Astrocyte of the hippocampus (primary cell): Measurements from ENCODE around the gene TRPM2.

Experiments used
- DNase-seq: peaks from one replicate; pipeline ENCODE4 v3.0.0; 2011; ENCODE audit warnings: low read depth, low spot score

Gene TRPM2

DNA sequence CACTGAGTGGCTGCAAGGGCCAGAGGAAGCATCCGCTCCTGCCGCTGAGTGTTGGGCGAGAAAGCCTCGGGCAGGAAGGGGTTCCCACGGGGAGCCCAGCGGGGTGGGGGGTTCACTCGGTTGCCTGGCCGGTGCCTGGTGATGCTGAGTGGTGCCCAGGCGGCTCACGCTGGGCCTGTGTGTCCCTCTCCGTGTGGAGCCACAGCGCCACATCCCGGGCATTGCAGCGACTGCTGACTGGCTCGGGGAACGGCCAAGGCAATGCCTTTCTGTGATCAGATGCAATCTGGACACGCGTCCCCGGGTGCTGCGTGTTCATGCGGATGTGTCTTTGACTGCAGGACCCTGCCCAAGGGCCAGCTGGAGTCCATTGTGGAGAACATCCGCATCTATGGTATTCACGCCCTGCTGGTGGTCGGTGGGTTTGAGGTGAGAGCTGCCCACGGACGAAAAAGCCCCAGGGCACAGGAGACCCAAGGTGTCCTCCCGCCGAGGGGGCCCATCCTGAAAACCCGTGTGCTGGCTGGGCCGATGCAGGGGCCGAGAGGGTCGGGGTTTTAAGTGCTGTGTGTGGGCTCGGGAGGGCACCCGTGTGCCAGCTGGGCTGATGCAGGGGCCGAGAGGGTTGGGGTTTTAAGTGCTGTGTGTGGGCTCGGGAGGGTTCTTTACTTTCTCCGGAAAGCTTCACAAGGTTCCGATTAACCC, 30.6 kb upstream of the TRPM2 start:
- DNase-seq: no peak

GRCh38 chr21:44323591-44323990, 29.8 kb upstream of the TRPM2 start:
- no peak for DNase-seq

- DNase-seq: no peak
Measured at GRCh38 chr21:44324106-44324853, 29.1 kb upstream of the TRPM2 start.

DNA sequence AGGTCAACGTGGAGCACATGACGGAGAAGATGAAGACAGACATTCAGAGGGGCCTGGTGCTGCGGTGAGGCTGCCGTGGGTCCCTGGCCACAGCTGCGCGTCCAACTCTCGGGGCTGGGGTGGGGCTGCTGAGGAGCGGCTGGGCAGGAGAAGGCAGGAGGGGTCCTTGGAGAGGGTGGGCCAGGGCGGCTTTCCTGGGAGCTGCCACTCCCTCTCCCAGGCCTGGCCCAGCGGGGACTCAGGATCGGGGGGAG, 28.6 kb upstream of the TRPM2 start:
- no peak for DNase-seq

GRCh38 chr21:44325386-44326271, 27.8 kb upstream of the TRPM2 start:
- no peak for DNase-seq

DNA sequence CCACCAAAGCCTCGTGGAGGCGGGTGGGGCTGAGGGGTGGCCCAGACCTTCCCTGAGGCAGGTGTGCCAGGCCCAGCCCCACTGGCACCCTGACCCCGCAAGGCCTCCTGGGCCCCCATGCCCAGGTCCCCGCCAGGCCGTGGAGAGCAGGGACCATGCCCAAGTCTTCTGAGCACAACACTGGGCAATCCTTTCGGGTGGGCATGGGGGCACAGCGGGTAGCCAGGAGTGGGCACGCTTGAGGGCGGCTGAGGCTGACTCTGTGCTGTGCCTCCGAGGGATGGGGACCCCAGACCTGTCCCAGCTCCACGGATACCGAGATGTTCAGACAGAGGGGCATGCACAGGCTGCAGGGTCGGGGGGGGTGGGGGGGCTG, 27.2 kb upstream of the TRPM2 start:
- DNase-seq: no peak

- no peak for DNase-seq
Measured at GRCh38 chr21:44326716-44327602, 26.5 kb upstream of the TRPM2 start.

GRCh38 chr21:44327603-44327974, 25.8 kb upstream of the TRPM2 start:
- no peak for DNase-seq

DNA sequence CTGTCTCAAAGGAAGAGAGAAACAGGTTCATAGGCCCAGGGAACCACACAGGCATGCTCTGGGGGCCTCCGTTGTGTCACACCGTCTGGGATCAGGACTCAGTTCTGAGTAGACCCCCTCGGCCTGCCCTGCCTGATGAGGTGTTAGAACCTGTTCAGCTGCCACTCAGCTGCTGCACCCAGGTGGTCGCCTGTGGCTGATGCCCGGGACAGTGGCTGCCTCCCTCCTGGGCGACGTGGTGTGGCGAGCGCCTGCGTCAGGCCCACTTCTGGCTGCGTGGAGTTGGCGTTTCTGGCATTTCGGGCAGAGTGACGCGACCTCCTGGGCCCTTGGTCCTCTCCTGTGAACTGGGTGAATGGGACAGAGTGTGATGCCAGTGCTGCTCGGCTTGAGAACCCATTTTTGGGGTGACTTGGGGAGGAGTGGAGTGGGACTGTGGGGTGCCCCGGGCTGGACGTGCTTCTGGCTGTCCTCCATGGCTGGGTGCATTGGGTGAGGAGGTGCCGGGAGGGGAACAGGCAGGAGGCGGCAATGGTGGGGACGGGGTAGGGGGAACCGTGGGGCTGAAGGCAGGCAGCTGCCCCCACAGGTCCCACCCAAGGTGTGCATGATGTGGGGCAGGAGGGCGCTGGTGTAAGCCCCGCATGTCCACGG, 25.1 kb upstream of the TRPM2 start:
- no peak for DNase-seq

DNA sequence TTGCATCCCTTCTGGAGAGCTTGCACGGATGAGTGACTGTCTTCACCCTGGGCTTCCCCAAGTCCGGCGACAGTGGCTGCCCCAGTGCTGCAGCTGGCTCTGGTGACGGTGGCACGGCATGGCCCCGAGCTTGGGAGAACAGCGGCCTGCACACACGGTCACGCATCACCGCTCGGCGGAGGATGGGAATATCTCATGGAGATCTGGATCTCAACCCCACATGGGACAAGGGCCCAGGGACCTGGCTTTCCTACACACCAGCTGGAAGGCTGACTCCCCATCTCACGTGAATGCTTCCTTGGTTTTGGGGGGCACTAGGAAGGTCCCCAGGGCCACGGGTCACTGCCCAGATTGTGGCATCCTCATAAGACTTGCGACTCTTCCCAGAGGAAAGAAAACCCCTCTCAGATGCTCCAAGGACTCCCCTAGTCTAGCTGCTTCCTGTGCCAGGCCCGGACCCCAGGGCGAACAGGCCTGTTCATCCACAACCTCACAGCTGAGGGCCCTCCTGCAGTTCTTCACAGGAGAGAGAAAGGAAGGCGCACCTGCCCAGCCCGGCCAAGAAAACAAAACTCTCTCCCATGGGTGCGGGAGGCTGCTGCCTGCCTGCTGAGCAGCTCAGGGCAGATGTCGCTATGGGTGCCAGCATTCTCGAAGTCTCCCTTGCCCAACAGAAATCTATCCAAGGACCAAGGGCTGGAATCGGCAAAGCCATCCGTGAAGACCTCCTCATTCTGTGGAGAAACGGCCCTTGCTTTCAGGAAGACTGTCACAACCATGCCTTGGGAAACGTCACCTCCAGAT, 24.1 kb upstream of the TRPM2 start:
- DNase-seq: no peak

- no peak for DNase-seq
Measured at GRCh38 chr21:44329971-44330681, 23.3 kb upstream of the TRPM2 start.

GRCh38 chr21:44330698-44331097, 22.7 kb upstream of the TRPM2 start:
- DNase-seq: no peak

DNA sequence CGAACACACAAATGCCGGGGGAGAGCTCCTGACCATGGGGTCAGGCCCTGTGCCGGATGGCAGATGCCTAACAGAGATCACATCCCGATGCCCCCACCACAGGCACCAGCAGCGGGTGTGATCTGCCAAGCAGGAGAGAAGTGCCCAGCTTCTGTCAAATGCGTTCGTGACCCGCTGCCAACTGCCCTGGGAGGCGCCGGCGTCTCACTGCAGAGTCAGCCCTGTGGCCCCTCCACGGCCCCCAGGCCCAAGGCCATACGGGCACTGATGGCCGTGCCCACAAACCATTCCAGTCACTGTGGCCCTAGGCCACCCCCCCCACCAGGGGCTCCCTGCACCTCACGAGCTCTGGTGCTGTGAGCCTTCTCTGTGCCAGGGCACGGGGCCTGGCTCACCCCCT, 22.2 kb upstream of the TRPM2 start:
- no peak for DNase-seq

GRCh38 chr21:44331650-44332307, 21.6 kb upstream of the TRPM2 start:
- no peak for DNase-seq

- no peak for DNase-seq
Measured at GRCh38 chr21:44332383-44332782, 21.0 kb upstream of the TRPM2 start.

DNA sequence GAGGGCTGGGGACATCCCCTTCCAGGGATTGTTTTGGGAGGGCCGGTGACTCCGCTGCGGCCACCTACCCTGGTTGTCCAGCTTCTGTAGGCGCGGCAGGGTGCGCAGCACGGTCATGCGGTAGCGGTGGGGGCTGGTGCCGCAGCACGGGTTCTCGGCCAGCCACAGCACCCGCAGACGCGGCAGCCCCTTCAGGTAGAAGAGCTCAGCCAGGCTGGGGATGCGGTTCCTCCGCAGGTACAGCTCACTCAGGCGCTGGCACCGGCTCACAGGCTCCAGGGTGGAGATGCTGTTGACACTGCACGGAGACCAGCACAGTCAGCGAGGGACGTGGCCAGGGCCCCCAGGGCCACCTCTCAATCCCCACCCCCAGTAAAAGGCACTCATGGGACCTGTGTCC, 20.5 kb upstream of the TRPM2 start:
- DNase-seq: no peak

DNA sequence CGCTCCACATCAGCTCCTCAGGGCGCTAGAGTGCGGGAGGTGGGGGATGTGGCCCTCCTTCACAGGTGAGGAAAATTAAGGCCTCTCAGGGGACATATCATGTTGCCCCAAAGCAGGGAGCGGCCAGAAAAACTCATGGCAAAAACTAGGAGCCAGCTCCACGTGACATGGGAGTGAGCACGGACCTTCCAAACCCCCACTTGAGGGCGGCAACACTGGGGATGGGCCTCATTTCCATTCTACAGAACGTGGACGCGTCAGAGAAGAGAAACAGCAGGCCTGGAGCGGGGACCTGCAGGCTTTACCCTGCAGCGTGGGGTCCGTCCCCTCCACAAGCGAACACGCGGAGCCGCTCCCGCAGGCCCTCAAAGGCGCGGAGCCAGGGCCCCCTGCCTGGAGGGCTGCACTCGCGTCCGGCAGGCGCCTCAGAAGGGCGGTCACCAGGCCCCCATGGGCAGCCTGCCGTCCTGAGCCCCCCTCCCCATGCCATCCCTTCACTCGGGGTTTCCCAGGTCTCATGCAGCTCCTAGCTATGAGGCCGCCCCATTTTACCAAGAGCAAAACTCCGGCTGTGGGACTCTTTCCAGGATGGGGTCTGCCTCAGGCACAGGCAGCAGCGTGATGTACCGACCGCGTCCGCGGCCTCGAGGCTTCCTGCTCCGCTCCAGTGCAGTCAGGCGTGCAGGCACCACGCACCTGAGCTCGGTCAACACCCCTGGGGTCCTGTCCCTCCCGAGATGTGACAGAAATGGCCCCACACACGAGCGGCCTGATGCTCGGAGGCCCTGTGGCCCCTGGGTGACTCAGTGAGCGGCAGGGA, 19.7 kb upstream of the TRPM2 start:
- no peak for DNase-seq

GRCh38 chr21:44334329-44335030, 18.9 kb upstream of the TRPM2 start:
- DNase-seq: no peak
